KOPT-K1 (cell line): ENCODE measurements around the gene ZNF662.

Experiments
- H3K27ac ChIP-seq: fragments of 200-600 bp; sonication (generic); 2 replicates; pipeline ENCODE4 v1.5.1; 2016; ENCODE audit warnings: antibody characterized with exemption, mild to moderate bottlenecking, low read depth, low read length; ENCODE audit not compliant: poor library complexity, severe bottlenecking
- H3K36me3 ChIP-seq: fragments of 200-600 bp; sonication (generic); 2 replicates; pipeline ENCODE4 v1.5.1; 2017; ENCODE audit warnings: antibody characterized with exemption, mild to moderate bottlenecking, low read length, moderate library complexity; ENCODE audit not compliant: insufficient read depth
- H3K9me3 ChIP-seq: fragments of 200-600 bp; sonication (generic); 2 replicates; pipeline ENCODE4 v1.5.1; 2017; ENCODE audit warnings: antibody characterized with exemption, low read length, mild to moderate bottlenecking; ENCODE audit not compliant: insufficient read depth, poor library complexity, severe bottlenecking

Gene ZNF662

GRCh38 chr3:42906070-42906847 is at the start of gene ZNF662:
Gene ZNF662 (plus strand): TSS chr3:42906142. CDS start chr3:42908115, 1,973 bp downstream.
- H3K36me3 ChIP-seq, result no peaks in the 10 kb centered on the region
- H3K27ac ChIP-seq, result no peak within 1 kb of the TSS
- peaks cover 36% of the 10 kb centered on the region for H3K9me3 ChIP-seq

GRCh38 chr3:42856544-42856943 is 49.4 kb upstream of the ZNF662 start:
- Histone ChIP-seq H3K36me3 (no peaks in the 10 kb centered on the region), H3K27ac (no peak overlapping the region), H3K9me3 (no peaks in the 10 kb centered on the region)

GRCh38 chr3:42864321-42864950 is 41.5 kb upstream of the ZNF662 start:
- no peak overlapping the region for H3K27ac ChIP-seq
- H3K36me3 ChIP-seq, result no peaks in the 10 kb centered on the region

GRCh38 chr3:42865256-42865655 is 40.7 kb upstream of the ZNF662 start:
- Histone ChIP-seq H3K27ac (no peak overlapping the region), H3K36me3 (no peaks in the 10 kb centered on the region)

More at GRCh38 chr3:42864321-42864950, 41.5 kb upstream of the ZNF662 start:
- no peaks in the 10 kb centered on the region for H3K9me3 ChIP-seq

GRCh38 chr3:42867138-42867537 is 38.8 kb upstream of the ZNF662 start:
- Histone ChIP-seq H3K36me3 (no peaks in the 10 kb centered on the region), H3K9me3 (no peaks in the 10 kb centered on the region), H3K27ac (no peak overlapping the region)

More at GRCh38 chr3:42865256-42865655, 40.7 kb upstream of the ZNF662 start:
- H3K9me3 ChIP-seq, result no peaks in the 10 kb centered on the region

GRCh38 chr3:42868841-42869240 is 37.1 kb upstream of the ZNF662 start:
- no peak overlapping the region for H3K27ac ChIP-seq
- H3K36me3 ChIP-seq, result no peaks in the 10 kb centered on the region
- H3K9me3 ChIP-seq, result no peaks in the 10 kb centered on the region

GRCh38 chr3:42871592-42872196 is 34.2 kb upstream of the ZNF662 start:
- Histone ChIP-seq H3K9me3 (no peaks in the 10 kb centered on the region), H3K36me3 (no peaks in the 10 kb centered on the region), H3K27ac (no peak overlapping the region)

- Histone ChIP-seq H3K9me3 (no peaks in the 10 kb centered on the region), H3K27ac (no peak overlapping the region), H3K36me3 (no peaks in the 10 kb centered on the region)
Observed at GRCh38 chr3:42872718-42873117, 33.2 kb upstream of the ZNF662 start.

- H3K27ac ChIP-seq, result no peak overlapping the region
- H3K36me3 ChIP-seq, result no peaks in the 10 kb centered on the region
- H3K9me3 ChIP-seq, result no peaks in the 10 kb centered on the region
Observed at GRCh38 chr3:42873221-42873982, 32.5 kb upstream of the ZNF662 start.

GRCh38 chr3:42874749-42875148 is 31.2 kb upstream of the ZNF662 start:
- H3K36me3 ChIP-seq, result no peaks in the 10 kb centered on the region
- no peak overlapping the region for H3K27ac ChIP-seq
- H3K9me3 ChIP-seq, result no peaks in the 10 kb centered on the region

- Histone ChIP-seq H3K27ac (no peak within 1 kb of the TSS), H3K9me3 (no peaks in the 10 kb centered on the region), H3K36me3 (no peaks in the 10 kb centered on the region)
Observed at GRCh38 chr3:42875325-42876151, 30.4 kb upstream of the ZNF662 start, which contains the start of gene CYP8B1. Gene CYP8B1 (minus strand): TSS chr3:42875879. CDS start chr3:42875816, 63 bp downstream.

GRCh38 chr3:42876401-42876800 is 29.5 kb upstream of the ZNF662 start:
- no peak overlapping the region for H3K27ac ChIP-seq
- no peaks in the 10 kb centered on the region for H3K36me3 ChIP-seq
- H3K9me3 ChIP-seq, result no peaks in the 10 kb centered on the region

- Histone ChIP-seq H3K36me3 (no peaks in the 10 kb centered on the region), H3K27ac (no peak overlapping the region), H3K9me3 (no peaks in the 10 kb centered on the region)
Observed at GRCh38 chr3:42876940-42877720, 28.8 kb upstream of the ZNF662 start.
